Stimulated activated CD8-positive, alpha-beta memory T cell treated with anti-CD3 and anti-CD28 coated beads, Interleukin-4, amount 100 ng/mL, for 48 hours (primary cell): Measurements from ENCODE around the gene PHKB.
A peak's percentile ranks its signal among the peaks of the same experiment; 100 is the strongest.

Source experiments
- DNase-seq: peaks from one replicate; pipeline ENCODE4 v3.0.0-alpha.2; 2020

The PHKB gene

DNA sequence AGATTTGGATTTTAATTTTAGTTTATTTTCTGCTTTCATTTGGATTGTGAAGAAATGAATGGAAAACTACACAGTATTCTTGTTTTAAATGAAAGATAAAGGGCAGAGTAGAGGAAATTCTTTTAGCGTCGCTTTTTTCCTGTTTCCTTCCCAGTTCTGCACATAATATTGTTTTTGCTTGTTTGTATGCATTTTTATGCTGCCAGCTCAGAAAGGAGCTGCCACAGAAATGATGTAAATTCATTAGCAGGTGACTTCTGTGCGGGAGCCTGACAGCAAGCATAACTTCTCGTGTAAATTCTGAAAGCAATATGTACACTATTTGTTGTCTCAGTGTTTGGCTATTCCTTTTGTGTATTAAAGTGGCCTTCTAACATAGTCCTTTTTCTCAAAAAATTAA is 234.6 kb downstream of the PHKB start:
- DNase-seq = no peak

DNA sequence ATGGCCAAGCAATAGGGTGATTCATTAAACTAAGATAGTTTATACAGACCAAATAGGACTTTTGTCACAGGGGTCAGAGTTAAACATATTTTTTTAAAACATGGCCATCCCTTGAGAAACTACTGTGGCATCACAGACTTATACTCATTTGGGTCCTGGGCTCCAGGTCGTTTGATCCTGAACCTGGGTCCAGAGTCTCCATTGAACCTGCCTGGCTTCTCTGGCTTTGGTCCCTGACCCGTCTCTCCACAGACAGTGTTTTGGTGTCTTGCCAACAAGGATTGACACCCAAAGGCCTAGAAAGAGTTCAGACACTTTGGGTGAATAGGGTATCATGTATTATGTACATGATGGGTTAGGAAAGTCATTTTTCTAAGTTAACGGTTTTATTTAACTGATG is 236.7 kb downstream of the PHKB start:
- no peak for DNase-seq

DNA sequence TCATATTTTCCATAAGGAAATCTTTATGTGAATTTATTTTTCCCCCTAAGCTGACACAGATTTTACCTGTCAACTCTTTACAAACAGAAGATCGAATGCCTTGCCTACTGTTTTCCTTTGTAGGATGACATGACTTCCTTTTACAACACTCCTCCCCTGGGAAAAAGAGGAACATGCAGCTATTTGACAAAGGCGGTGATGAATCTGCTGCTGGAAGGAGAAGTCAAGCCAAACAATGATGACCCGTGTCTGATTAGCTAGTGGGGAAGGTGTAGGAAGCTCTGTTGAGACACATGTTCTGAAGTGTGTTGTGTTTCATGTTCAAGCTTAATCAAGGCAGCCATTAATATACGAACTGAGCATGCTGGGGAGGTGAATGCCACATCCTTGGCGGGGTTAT is 238.0 kb downstream of the PHKB start:
- DNase-seq = no peak

DNA sequence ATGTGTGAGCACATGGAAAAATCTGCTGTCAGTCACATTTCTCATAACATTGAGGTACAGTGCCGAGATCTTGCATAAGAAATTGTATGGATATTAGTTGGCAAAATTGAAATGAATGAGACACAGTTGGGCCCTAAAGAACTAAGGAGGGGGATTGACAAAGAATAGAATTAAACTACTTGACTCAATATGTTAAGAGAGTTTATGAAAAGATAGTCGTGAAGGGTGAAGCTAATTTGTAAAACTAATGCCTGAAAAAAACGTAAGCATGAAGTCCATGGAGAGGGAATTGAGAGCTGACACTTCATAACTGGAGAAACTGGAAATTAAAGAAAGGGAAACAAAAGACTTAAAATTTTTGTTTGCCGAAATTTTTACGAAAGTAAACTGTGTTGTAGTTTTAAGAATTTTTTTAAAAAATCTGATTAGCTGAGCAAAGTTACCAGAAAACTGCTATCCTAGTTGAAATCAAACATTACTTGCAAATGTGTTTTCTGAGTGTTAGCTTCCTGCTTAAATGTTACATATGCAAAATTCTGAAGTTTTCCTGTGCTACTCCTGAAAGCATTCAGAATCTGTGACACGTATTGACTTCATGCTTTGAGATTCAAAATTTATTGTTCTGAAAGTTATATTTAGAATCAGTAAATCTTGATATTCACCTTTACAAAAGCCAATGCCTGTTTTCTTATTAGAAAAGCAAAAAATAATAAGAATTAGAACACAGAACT is 239.9 kb downstream of the PHKB start:
- DNase-seq = no peak

DNA sequence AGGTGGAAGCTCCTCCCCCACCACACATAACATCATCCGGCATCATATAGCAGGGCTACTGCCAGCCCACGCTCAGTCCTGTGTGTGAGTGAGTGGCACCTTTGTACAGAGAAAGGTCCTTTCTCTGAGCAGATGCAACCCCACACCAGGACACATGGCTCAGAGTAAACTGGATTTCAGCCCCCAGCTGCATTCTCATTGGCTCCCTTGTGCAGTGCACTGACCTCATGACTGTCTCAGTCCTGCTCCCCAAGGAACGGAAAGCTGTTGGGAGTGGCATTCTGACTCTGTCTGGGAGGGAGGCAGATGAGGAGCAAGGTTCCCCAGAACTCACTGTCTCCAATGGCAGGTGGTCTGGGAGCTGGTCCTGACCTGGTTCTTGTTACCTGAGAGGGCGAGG is 244.1 kb downstream of the PHKB start:
- no peak for DNase-seq

DNA sequence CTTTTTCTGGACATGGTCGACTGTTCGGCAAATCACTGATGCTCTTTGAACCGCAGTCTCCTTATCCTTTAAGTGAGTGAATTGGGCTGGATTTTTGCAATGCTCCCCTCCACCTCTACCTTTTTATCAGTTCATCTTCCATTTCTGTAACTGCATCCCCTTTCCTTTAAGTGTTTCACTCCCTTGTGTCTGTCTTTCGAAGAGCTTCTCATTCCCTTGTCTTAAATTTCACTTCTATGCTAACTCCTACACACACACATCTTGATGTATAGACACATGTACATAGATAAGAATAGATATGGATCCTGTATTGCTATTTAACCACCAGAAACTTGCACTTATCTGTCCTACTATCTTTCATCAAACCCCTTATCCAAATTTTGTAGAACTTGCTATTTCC is 250.7 kb downstream of the PHKB start:
- no peak for DNase-seq

DNA sequence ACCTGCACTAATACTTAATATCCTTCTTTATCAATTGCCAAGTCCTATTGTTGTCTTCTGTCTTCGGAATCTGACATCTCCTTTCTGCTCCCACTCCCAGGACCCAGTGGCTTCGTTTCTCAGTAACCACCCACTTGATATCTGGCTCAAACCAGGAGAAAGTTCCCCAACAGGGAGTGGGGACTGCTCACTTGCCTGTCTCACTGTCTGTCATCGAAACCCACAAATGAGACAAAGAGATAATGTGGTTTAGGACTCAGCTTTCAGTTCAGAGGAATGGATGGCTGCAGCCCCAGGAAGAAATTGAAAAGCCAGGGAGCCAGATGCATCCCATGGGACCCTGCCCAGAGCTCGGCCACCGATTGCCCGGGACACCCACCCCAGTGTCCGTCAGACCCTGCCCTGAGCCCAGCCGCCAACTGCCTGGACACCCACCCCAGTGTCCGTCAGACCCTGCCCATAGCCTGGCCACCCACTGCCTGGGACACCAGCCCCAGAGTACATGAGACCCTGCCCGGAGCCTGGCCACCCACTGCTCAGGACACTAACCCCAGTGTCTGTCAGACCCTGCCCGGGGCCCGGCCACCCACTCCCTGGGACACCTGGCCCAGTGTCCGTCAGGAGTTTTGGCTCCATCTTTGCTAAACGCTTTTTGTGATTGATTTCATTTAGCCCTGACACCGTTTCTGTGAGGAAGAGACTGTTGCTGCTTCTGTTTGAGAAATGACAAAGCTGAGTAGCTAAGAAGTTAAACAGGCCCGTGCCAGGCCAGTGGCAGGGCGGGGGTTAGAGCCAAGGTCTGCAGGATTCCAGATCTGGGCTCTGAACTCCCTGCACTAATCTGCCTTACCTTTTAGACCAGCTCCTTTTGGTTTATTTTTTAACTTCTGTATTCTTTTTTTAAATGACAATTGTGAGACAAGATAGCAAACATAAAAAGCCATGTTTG is 251.4 kb downstream of the PHKB start:
- no peak for DNase-seq

DNA sequence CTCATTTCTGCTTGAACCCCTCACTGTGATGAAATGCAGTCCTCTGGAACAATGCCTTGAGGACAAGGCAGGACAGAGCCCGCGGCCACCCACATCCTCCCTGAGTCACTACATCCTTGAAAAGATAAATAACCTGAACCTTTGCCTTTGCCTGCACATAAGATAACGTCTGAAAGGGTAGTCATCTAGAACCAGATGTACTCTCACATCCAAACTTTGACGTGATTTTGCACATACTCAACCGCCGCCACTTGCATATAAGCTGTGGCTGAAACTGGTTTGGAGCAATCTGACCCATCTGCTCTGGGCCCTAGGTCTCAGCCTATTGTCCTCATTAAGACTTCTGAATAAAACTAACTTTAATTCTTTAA is 252.1 kb downstream of the PHKB start:
- peak; percentile 40 for DNase-seq

DNA sequence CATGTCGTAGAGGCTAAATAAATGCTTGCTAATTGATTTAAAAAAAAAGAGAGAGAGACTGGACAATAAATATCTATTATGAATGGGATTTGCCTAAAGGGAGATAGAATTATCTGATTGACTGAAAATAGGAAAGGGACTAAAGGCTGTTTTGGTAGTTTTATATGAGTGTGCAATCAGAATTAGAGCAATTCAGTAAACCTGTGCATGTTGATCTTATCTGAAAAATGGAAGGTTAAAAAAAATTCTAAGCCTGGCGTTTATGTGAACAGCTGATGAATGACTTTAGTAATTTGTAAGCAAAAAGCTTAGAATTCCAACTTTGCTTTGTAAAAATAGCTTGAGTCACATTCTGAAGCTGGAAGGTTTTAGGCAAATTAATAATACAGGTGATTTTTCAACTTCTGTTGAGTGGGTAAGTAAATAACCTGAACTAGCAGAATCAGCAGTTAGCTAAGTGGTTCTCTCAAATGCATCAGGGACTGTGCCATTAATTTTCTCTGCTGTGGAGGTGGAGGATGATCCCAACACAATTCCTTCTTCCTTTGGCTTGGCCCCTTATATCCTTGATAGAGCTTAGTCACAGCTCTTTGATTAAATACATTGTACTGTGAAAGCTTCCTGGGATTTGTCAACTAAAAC is 254.4 kb downstream of the PHKB start:
- no peak for DNase-seq

DNA sequence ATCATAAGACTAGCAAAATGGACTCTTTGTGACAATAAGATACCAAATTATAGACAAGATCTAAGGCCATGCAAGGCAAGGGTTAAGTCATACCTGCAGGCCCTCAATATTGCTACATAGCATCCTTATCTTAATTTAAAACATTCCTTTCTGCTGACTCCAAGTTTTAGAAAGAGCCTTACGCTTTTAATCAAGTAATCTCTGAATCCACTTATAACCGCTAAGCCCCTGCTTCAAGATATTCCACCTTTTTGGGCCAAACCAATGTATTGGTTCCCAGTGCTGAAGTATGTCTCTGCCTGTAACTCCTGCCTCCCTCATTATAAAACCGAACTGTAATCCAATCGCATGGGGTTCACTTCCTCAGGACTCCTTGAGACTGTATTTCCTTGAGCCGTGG is 255.4 kb downstream of the PHKB start:
- no peak for DNase-seq

DNA sequence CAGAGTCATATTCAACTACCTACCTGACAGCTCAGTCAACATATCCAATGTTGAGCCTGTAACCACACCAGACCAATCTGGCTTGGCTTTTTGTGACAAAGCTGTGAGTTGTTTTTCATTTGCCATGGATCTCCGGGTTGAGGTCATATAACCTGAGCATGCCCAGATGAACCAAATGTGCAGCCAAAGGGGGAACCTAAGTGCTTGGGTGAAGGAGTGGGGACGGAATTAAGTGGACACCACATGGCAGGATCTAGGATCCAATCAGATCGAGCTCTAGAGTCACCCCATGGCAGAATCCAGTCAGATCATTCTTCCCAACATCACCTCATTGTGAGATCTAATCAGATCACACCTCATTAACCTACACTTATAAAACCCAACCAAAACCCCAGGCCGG is 258.6 kb downstream of the PHKB start:
- DNase-seq = no peak

DNA sequence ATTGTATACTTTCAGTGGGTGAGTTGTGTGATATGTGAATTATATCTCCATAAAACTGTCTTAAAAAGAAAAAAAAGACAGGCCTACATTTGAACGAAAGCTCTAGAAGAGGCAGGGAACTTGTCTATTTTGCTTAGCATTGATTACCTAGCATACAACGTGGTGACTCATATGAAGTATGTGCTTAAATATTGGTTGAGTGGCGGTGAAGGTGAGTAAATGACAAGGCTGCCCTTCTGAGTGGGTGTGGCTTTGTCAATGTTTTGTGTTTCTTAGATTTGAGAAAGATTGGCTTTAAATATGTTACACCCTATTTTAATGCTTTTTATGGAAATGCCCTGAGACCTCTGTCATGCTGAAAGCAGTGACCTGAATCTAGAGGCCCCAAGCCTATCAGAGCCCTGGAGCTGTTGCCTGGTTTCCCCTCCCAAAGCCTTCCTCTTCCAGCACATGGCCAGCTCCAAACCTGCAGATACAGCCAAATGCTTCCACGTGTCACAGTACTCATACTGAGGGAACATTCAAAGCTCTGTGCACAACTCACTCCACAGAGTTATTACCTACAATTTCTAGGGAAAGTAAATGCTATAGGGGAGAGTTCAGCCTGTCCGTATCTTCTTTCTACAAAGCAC is 260.0 kb downstream of the PHKB start:
- DNase-seq = no peak

DNA sequence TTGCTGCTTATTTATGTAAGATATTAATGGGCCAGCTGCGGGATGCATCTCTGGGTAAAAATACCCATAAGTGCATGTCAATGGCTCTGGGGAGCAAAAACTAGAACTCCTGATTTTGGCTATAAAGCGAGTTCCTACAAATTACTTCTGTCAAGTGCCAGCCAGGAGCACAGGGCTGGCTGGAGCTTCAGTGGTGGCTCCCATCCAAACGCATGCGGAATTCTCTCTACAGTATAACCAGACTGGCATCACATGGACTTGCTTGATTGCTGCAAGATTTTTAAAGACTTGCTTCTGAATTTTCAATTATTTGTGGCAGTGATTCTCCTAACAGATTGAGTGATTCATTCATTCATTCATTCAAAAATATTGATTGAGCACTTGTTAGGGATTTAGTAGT is 260.9 kb downstream of the PHKB start:
- no peak for DNase-seq

DNA sequence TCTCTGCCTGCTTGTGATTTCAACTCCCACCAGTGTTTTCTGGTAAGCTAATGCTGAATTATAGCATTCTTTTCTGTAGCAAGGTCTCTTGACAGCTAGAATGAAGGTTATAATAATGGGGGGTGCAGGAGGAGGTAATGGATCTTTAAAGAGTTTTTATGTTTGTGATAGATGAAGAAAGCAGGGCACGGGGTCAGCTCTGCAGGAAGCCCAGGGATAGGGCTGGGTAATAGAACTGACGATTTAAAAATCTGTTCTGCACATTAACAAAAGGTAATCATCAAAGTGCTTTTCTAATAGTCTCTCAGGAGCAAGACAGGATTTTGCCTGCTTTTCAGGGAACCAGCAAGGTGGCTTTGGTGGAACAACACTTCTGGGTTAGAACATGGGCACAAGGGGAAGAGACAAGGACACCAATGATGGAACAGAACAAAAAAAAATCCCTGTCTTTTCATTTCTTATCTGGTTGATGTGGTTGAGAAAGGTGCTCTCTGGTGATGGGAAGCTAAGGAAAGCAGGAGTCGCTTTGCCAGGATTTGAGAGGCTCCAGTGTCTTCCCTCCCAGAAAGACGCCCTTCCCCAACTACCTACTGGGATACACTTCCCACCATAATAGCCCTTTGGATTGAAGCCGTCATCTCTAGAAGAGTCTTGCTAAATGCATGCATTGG is 263.1 kb downstream of the PHKB start:
- no peak for DNase-seq

DNA sequence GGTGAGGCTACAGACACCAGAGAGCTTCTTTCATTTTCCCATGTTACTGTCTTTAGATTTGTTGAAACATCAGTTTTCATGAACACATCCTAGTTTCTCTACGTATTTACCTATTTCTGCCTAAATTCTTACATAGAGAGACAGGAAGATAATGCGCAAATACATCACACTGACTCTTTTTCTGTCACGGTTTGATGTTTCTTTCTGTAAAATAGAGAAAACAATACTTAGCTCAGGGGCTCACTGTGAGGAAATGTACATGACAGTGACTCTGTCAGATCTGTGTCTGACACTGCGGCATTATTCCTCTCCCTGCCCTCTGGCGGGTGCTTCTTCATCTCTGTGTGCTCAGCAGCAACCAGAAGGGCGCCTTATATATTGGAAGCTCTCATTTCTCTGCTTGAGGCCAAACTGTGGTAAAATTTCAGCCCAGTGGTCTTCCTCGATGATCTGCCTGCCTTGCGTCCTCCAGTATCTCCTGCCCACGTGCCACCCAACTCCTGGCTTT is 264.1 kb downstream of the PHKB start:
- no peak for DNase-seq

DNA sequence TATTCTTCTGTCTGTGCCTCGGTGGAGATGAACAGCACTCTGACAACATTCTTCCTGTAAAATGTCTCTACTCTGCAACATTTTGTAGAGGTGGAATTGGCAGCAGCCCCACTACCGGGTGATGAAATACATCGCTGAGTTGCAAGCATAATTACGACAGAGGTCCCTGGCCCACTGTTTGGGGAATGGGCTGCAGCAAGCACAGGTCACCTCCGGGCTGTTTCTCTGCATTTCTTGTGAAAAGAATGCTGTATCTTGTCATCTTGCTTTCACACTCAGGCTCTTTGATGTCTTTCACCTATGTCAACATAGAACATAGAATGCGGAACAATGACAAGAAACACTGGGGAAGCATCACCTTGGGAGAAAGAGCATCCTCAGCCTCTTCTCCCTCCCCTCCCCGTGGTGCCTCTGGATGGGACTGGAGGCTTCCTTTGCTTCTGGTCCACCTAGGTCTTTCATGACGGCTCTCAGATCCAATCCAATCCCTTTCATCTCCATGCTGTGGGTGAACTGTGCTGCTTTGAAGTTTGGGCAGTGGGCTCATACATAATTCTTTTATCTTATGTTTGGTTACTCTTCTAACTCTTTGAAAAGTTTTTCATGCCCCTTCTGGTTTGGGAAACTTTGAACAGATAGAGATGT is 265.0 kb downstream of the PHKB start:
- DNase-seq = no peak

DNA sequence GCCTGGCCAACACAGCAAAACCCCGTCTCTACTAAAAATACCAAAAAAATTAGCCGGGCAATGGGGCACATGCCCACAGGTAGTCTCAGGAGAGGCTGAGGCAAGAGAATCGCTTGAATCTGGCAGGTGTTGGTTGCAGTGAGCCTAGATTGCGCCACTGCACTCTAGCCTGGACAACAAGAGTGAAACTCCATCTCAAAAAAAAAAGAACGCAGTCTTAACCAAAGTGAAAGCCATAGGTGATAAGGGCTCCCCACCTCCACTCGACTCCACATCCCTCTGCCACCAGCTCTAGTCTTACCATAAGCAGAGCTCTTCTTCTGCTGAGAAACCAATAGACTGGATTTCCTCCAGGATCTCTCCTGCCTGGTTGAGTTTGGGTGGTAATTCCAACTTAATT is 266.0 kb downstream of the PHKB start:
- no peak for DNase-seq

DNA sequence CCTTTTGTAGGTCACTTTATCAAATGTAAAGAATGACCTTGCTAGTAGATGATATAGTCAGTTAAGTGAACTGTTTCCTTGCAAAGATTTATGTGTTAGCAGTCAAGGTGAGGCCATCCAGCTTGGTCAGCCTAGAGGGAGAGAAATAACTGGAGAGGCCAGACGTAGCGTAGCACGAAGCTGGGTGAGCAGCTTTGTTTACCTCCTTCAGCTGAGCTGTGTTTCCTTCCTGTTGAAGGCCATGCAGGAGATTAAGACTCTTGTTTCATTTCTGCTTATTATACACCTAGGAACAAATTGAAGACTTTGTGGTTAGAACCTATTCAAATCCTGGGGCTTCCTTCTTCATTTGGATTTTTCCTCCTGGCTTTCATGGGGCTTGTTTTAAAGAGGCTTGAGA is 267.1 kb downstream of the PHKB start:
- no peak for DNase-seq

DNA sequence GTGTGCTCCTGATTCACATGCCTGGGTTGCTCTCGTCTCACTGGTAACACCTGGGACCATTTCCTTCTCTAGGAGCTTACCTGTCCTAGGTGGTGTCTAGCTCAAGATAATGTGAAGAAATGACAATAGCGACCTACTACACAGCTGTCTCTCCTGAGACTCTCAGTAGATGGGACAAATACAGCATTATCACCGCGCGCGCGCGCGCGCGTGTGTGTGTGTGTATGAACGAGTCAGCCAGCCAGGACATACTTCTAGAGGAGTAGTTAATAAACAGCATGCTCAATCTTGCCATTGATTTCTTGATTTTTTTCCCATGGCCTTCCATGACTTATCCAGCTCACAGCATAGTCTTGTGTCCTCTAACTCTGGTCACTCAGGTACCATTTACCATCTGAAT is 268.6 kb downstream of the PHKB start:
- no peak for DNase-seq

DNA sequence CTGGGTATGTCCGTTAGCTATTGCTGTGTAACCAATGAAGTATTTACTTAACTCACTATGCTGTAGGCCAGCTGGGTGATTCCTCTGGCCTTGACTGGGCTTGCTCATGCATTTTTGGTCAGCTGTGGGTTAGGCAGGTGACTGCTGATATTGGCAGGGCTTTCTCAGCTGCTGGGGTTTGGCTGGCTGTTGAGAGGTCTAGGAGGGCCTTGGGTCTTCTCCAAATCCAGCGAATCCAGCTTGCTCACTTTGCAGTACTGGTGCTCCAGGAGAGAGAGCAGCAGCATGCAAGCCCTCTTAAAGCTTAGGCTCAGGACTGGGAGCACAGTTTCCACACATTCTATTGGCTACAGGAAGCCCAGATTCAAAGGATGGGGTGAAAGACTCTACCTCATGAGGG is 270.1 kb downstream of the PHKB start:
- no peak for DNase-seq

DNA sequence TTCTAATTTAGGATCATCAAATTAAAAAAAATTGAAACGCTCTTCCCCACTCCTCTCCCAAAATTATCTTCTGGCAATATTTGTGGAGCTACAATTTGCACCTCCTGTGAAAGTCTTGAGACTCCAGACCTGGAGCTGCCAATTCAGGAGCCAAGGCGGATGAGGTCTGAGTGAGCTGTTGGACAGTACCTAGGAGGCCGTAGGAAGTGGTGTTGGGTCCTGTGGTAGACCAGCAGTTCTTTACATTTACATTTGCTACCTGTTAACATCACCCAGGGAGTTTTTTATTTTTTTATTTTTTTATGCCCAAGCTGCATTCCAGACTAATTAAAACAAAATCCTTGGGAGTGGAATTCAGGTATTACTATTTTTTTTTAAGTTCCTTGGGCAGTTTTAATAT is 271.0 kb downstream of the PHKB start:
- no peak for DNase-seq

DNA sequence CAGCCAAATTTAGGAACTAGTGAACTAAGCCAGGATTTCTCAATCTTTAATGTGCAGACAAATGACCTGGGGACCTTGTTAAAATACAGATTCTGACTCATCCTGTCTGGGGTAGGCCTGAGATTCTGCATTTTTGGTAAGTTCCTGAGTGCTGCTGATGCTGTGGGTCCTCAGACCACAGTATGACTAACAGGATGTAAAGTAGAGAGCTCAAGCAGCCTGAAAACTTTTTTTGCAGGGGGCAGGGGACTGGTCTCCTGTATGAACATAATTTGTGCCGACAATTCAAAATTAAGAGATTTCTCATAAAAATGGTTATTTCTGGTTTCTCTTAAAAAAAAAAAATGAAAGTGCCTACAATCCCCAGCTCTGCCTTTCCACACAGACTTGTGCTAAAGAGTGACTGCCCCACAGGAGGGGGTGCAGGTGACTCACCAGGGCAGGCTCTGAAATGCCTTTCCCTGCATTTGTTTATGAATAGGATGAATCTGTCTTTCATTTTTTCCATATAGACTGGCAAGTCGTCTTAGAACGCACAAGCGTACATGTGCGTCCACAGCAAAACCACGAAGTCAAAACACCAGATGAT is 271.5 kb downstream of the PHKB start:
- peak; percentile 34 for DNase-seq
